ENCODE results near the gene CYP39A1. TPM values are rescaled to one million over a fixed set of nuclear protein-coding genes. Genes with fewer than 3 reads are reported as not detected.

Gene CYP39A1
- total and polyA plus RNA-seq, 9 of the 15 experiments (the other 6 are each of a cell fraction or from before 2014, with no cell fraction given), result not detected

DNA sequence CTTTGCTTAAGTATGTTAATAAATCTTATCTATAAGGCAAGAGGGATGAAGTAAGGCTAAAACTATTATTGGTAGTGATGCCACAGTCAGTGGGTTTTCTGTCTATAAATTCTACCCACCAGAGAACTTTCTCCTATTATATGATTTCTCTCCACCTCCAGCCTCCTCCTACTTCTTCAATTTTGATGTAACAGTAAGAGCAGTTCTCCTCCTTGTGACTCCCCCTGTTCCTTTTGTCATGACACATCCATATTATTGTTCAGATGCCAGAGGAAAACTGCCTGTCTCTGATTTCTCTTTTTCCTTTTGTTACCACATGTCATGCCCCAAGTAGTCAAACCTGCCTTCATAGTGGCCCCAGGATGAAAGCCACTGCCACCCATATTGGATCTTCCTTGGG lies 152.2 kb downstream of the CYP39A1 start (continued):
- TF ChIP-seq RBM14 (IDR thresholded peaks at IDR 0.05; ENCODE audit: borderline replicate concordance, insufficient read depth, low read depth, low read length) (no peak), MITF (IDR thresholded peaks at IDR 0.05) (no peak), SP2 (IDR thresholded peaks at IDR 0.05; ENCODE audit: extremely low read depth, low read depth, low read length, poor library complexity, severe bottlenecking) (no peak), FOS (IDR thresholded peaks at IDR 0.05; ENCODE audit: extremely low read depth, insufficient read length) (no peak), HMG20A (CRISPR knock-in tag; conservative IDR thresholded peaks at IDR 0.05) (no peak), NUFIP1 (IDR thresholded peaks at IDR 0.05; ENCODE audit: partially characterized antibody) (no peak), ZBTB26 (CRISPR knock-in tag; IDR thresholded peaks at IDR 0.05) (no peak), RBM15 (IDR thresholded peaks at IDR 0.05; ENCODE audit: insufficient read depth, low read length) (no peak), ARID3B (CRISPR knock-in tag; IDR thresholded peaks at IDR 0.05; ENCODE audit: borderline replicate concordance) (no peak)
- TF ChIP-seq, protein P1, sequence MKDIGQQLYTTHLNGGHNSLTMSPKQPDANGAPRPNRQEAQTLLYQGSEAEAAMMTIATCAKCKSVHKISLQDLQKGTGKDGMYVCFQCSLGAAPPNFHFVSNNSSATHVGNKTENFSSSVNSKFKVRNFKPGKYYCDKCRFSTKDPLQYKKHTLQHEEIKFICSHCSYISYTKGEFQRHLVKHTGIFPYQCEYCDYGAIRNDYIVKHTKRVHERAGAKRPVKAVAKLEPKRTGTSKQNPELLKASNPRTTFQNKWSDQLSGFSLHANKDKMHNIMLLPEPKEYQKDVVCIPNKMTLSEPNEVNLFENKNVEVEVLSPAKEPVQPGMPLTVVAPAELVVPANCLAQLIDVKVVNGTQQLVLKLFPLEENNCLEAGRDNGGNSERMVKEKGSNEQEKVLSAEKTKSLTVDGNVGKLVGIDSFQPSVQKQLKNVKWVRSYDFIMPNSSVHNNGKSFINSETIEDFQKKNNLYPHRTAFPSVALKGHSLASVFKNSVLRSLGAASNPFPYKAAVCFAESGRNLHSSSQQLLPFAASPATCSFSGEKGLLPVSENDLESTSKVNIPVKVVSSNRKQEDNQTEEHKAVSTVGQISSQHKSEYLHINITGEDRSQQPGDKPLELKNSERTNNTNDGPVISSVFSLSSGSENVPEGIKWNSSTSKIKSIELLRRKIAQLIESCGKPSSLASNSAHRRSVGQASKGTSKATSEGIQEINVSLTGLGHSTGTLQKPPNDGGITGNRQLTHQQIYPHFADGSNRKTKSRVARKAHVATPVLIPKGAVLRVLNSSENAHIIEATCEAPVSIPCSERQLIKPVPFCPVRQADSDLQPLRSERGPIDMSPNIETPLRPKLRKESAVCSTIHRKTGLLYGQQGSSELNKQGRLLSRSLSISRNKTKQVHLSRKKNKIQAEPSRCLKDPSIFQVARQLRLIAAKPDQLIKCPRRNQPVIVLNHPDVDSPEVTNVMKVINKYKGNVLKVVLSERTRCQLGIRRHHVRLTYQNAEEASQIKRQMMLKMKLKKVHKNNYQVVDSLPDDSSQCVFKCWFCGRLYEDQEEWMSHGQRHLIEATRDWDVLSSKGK (CRISPR knock-in tag; IDR thresholded peaks at IDR 0.05), result no peak

Other genes starting within 250 kb of the CYP39A1 start
- gene RCAN2, start 161.4 kb downstream of the CYP39A1 start, total RNA-seq (2014; rRNA removed), result not detected in 2 replicates
- gene RCAN2, start 161.4 kb downstream of the CYP39A1 start, total RNA-seq (2014; rRNA removed; fragmentation: Illumina TruSeq; extraction: Trizol), result not detected in 2 replicates
- not detected in 2 replicates for gene RCAN2, start 161.4 kb downstream of the CYP39A1 start, total RNA-seq (2015; rRNA removed; fragmentation: Illumina TruSeq; extraction: Trizol)
- gene RCAN2, start 161.4 kb downstream of the CYP39A1 start, total RNA-seq (2021), result 0.04 TPM in 1 of 2 replicates, not detected in the other
- not detected in 2 replicates for gene RCAN2, start 161.4 kb downstream of the CYP39A1 start, polyA plus RNA-seq (2011; rRNA removed)
- not detected in 2 replicates for gene RCAN2, start 161.4 kb downstream of the CYP39A1 start, polyA plus RNA-seq (2014; fragmentation: Illumina TruSeq; extraction: Trizol)
- not detected for gene RCAN2, start 161.4 kb downstream of the CYP39A1 start, polyA plus RNA-seq (2014; fragmentation: Nextera tagmentation; extraction: Ambion mirVana)
- gene RCAN2, start 161.4 kb downstream of the CYP39A1 start, polyA plus RNA-seq (2014; rRNA removed), result not detected in 2 replicates
- gene SLC25A27, start 157 bp upstream of the CYP39A1 start, total RNA-seq (2014; rRNA removed), result not detected in 2 replicates
- not detected in 2 replicates for gene SLC25A27, start 157 bp upstream of the CYP39A1 start, total RNA-seq (2014; rRNA removed; fragmentation: Illumina TruSeq; extraction: Trizol)
- gene SLC25A27, start 157 bp upstream of the CYP39A1 start, total RNA-seq (2015; rRNA removed; fragmentation: Illumina TruSeq; extraction: Trizol), result not detected in 2 replicates
- gene SLC25A27, start 157 bp upstream of the CYP39A1 start, total RNA-seq (2021), result not detected in 2 replicates
- gene SLC25A27, start 157 bp upstream of the CYP39A1 start, polyA plus RNA-seq (2011; rRNA removed), result not detected in 2 replicates
- gene SLC25A27, start 157 bp upstream of the CYP39A1 start, polyA plus RNA-seq (2014; fragmentation: Illumina TruSeq; extraction: Trizol), result not detected in 2 replicates
- gene SLC25A27, start 157 bp upstream of the CYP39A1 start, polyA plus RNA-seq (2014; fragmentation: Nextera tagmentation; extraction: Ambion mirVana), result not detected
- gene SLC25A27, start 157 bp upstream of the CYP39A1 start, polyA plus RNA-seq (2014; rRNA removed), result 0.69 TPM in 1 of 2 replicates, not detected in the other
- gene TDRD6, start 35.1 kb upstream of the CYP39A1 start, total RNA-seq (2014; rRNA removed), result under 0.01 and 0.04 TPM in 2 replicates
- gene TDRD6, start 35.1 kb upstream of the CYP39A1 start, total RNA-seq (2014; rRNA removed; fragmentation: Illumina TruSeq; extraction: Trizol), result 0.10 and 0.15 TPM in 2 replicates
- gene TDRD6, start 35.1 kb upstream of the CYP39A1 start, total RNA-seq (2015; rRNA removed; fragmentation: Illumina TruSeq; extraction: Trizol), result 0.14 and 0.19 TPM in 2 replicates
- 0.11 and 0.22 TPM in 2 replicates for gene TDRD6, start 35.1 kb upstream of the CYP39A1 start, total RNA-seq (2021)
- 0.01 and 0.21 TPM in 2 replicates for gene TDRD6, start 35.1 kb upstream of the CYP39A1 start, polyA plus RNA-seq (2011; rRNA removed)
- gene TDRD6, start 35.1 kb upstream of the CYP39A1 start, polyA plus RNA-seq (2014; fragmentation: Illumina TruSeq; extraction: Trizol), result 0.03 and 0.13 TPM in 2 replicates
- under 1 TPM in 1 of 2 experiments, not detected in 1; 0.04 TPM for gene TDRD6, start 35.1 kb upstream of the CYP39A1 start, polyA plus RNA-seq (2014; fragmentation: Nextera tagmentation; extraction: Ambion mirVana)
- gene TDRD6, start 35.1 kb upstream of the CYP39A1 start, polyA plus RNA-seq (2014; rRNA removed), result 0.53 TPM in 1 of 2 replicates, not detected in the other
- not detected in 2 replicates for gene PLA2G7, start 82.6 kb upstream of the CYP39A1 start, total RNA-seq (2014; rRNA removed)
- not detected in 2 replicates for gene PLA2G7, start 82.6 kb upstream of the CYP39A1 start, total RNA-seq (2014; rRNA removed; fragmentation: Illumina TruSeq; extraction: Trizol)
- not detected in 2 replicates for gene PLA2G7, start 82.6 kb upstream of the CYP39A1 start, total RNA-seq (2015; rRNA removed; fragmentation: Illumina TruSeq; extraction: Trizol)
- gene PLA2G7, start 82.6 kb upstream of the CYP39A1 start, total RNA-seq (2021), result not detected in 2 replicates
- gene PLA2G7, start 82.6 kb upstream of the CYP39A1 start, polyA plus RNA-seq (2011; rRNA removed), result not detected in 2 replicates
- not detected in 2 replicates for gene PLA2G7, start 82.6 kb upstream of the CYP39A1 start, polyA plus RNA-seq (2014; fragmentation: Illumina TruSeq; extraction: Trizol)
- not detected for gene PLA2G7, start 82.6 kb upstream of the CYP39A1 start, polyA plus RNA-seq (2014; fragmentation: Nextera tagmentation; extraction: Ambion mirVana)
- gene PLA2G7, start 82.6 kb upstream of the CYP39A1 start, polyA plus RNA-seq (2014; rRNA removed), result not detected in 2 replicates
- gene ANKRD66, start 94.1 kb upstream of the CYP39A1 start, total RNA-seq (2014; rRNA removed), result not detected in 2 replicates
- not detected in 2 replicates for gene ANKRD66, start 94.1 kb upstream of the CYP39A1 start, total RNA-seq (2014; rRNA removed; fragmentation: Illumina TruSeq; extraction: Trizol)
- gene ANKRD66, start 94.1 kb upstream of the CYP39A1 start, total RNA-seq (2015; rRNA removed; fragmentation: Illumina TruSeq; extraction: Trizol), result not detected in 2 replicates
- gene ANKRD66, start 94.1 kb upstream of the CYP39A1 start, total RNA-seq (2021), result not detected in 2 replicates
- gene ANKRD66, start 94.1 kb upstream of the CYP39A1 start, polyA plus RNA-seq (2011; rRNA removed), result not detected in 2 replicates
- not detected in 2 replicates for gene ANKRD66, start 94.1 kb upstream of the CYP39A1 start, polyA plus RNA-seq (2014; fragmentation: Illumina TruSeq; extraction: Trizol)
- not detected for gene ANKRD66, start 94.1 kb upstream of the CYP39A1 start, polyA plus RNA-seq (2014; fragmentation: Nextera tagmentation; extraction: Ambion mirVana)
- not detected in 2 replicates for gene ANKRD66, start 94.1 kb upstream of the CYP39A1 start, polyA plus RNA-seq (2014; rRNA removed)
- gene MEP1A, start 140.6 kb upstream of the CYP39A1 start, total RNA-seq (2014; rRNA removed), result not detected in 2 replicates
- not detected in 2 replicates for gene MEP1A, start 140.6 kb upstream of the CYP39A1 start, total RNA-seq (2014; rRNA removed; fragmentation: Illumina TruSeq; extraction: Trizol)
- gene MEP1A, start 140.6 kb upstream of the CYP39A1 start, total RNA-seq (2015; rRNA removed; fragmentation: Illumina TruSeq; extraction: Trizol), result not detected in 2 replicates
- not detected in 2 replicates for gene MEP1A, start 140.6 kb upstream of the CYP39A1 start, total RNA-seq (2021)
- gene MEP1A, start 140.6 kb upstream of the CYP39A1 start, polyA plus RNA-seq (2011; rRNA removed), result not detected in 2 replicates
- not detected in 2 replicates for gene MEP1A, start 140.6 kb upstream of the CYP39A1 start, polyA plus RNA-seq (2014; fragmentation: Illumina TruSeq; extraction: Trizol)
- not detected for gene MEP1A, start 140.6 kb upstream of the CYP39A1 start, polyA plus RNA-seq (2014; fragmentation: Nextera tagmentation; extraction: Ambion mirVana)
- not detected in 2 replicates for gene MEP1A, start 140.6 kb upstream of the CYP39A1 start, polyA plus RNA-seq (2014; rRNA removed)

Data from K562 (cell line).